Measurements from ENCODE around the gene HARS2.
A peak's percentile ranks its signal among the peaks of the same experiment; 100 is the strongest.
"Not testable (repeated sequence)": the region's sequence is repeated elsewhere in the genome, so short reads cannot be mapped to it uniquely, and the experiment has no call there.

Gene HARS2

GRCh38 chr5:140711794-140712193, 20.5 kb downstream of the HARS2 start:
- Histone ChIP-seq H3K9me3 (ENCODE audit: low read length) (no peaks in the 10 kb centered on the region), H4K20me1 (ENCODE audit: insufficient read depth, low read length) (no peaks in the 10 kb centered on the region), H3K4me2 (ENCODE audit: low read length) (peak overlapping the region; percentile 96; the same call in 1 of the 2 replicates), H2AFZ (ENCODE audit: low read length) (no peak overlapping the region), H3K9ac (ENCODE audit: low read length) (no peak overlapping the region), H3K27me3 (ENCODE audit: insufficient read depth, low read length) (no peaks in the 10 kb centered on the region), H3F3A (ENCODE audit: insufficient read depth, low read length) (no peaks in the 10 kb centered on the region), H3K4me1 (ENCODE audit: insufficient read depth, low read length, severe bottlenecking) (peaks cover 13% of the 10 kb centered on the region), H3K36me3 (ENCODE audit: insufficient read depth, low read length) (peaks cover 10% of the 10 kb centered on the region; the same call in 1 of the 2 replicates), H3K9me2 (ENCODE audit: low read depth, low read length) (no peaks in the 10 kb centered on the region), H3K79me2 (ENCODE audit: insufficient read depth, low read length) (no peaks in the 10 kb centered on the region), H3K27ac (ENCODE audit: low read depth, low read length, poor library complexity, severe bottlenecking) (no peak overlapping the region), H3K4me3 (ENCODE audit: low read depth, low read length, poor library complexity, severe bottlenecking) (no peak overlapping the region)
- no peak for TF ChIP-seq EZH2 (IDR thresholded peaks at IDR 0.05; ENCODE audit: borderline replicate concordance, low read length)
- TF ChIP-seq CTCF (IDR thresholded peaks at IDR 0.05; ENCODE audit: low read length), result no peak

- H4K20me1 ChIP-seq (ENCODE audit: insufficient read depth, low read length), result no peaks in the 10 kb centered on the region
- H3K9me3 ChIP-seq (ENCODE audit: low read length), result no peaks in the 10 kb centered on the region
- H3K27ac ChIP-seq (ENCODE audit: low read depth, low read length, poor library complexity, severe bottlenecking), result no peak overlapping the region
- H3K27me3 ChIP-seq (ENCODE audit: insufficient read depth, low read length), result no peaks in the 10 kb centered on the region
- H3K36me3 ChIP-seq (ENCODE audit: insufficient read depth, low read length), result no peaks in the 10 kb centered on the region
- no peak overlapping the region for H3K4me3 ChIP-seq (ENCODE audit: low read depth, low read length, poor library complexity, severe bottlenecking)
- H3K9me2 ChIP-seq (ENCODE audit: low read depth, low read length), result no peaks in the 10 kb centered on the region
- H3K9ac ChIP-seq (ENCODE audit: low read length), result no peak overlapping the region
- no peaks in the 10 kb centered on the region for H3F3A ChIP-seq (ENCODE audit: insufficient read depth, low read length)
- H2AFZ ChIP-seq (ENCODE audit: low read length), result no peak overlapping the region
- peaks cover 13% of the 10 kb centered on the region for H3K4me1 ChIP-seq (ENCODE audit: insufficient read depth, low read length, severe bottlenecking)
- no peaks in the 10 kb centered on the region for H3K79me2 ChIP-seq (ENCODE audit: insufficient read depth, low read length)
- TF ChIP-seq CTCF (IDR thresholded peaks at IDR 0.05; ENCODE audit: low read length) (no peak), EZH2 (IDR thresholded peaks at IDR 0.05; ENCODE audit: borderline replicate concordance, low read length) (no peak)
- no peak overlapping the region for H3K4me2 ChIP-seq (ENCODE audit: low read length)
Observed at GRCh38 chr5:140713562-140714094, 22.4 kb downstream of the HARS2 start.

- H3K36me3 ChIP-seq (ENCODE audit: insufficient read depth, low read length); H3K4me2 ChIP-seq (ENCODE audit: low read length); H4K20me1 ChIP-seq (ENCODE audit: insufficient read depth, low read length); H3K9me2 ChIP-seq (ENCODE audit: low read depth, low read length); H3K9me3 ChIP-seq (ENCODE audit: low read length); H3K9ac ChIP-seq (ENCODE audit: low read length); H3K79me2 ChIP-seq (ENCODE audit: insufficient read depth, low read length); H3K4me1 ChIP-seq (ENCODE audit: insufficient read depth, low read length, severe bottlenecking); H3K27ac ChIP-seq (ENCODE audit: low read depth, low read length, poor library complexity, severe bottlenecking); H3F3A ChIP-seq (ENCODE audit: insufficient read depth, low read length); H3K4me3 ChIP-seq (ENCODE audit: low read depth, low read length, poor library complexity, severe bottlenecking); H3K27me3 ChIP-seq (ENCODE audit: insufficient read depth, low read length); H2AFZ ChIP-seq (ENCODE audit: low read length): not testable (repeated sequence)
Observed at GRCh38 chr5:140716238-140716637, 25.0 kb downstream of the HARS2 start.

GRCh38 chr5:140718266-140718592, 27.0 kb downstream of the HARS2 start:
- Histone ChIP-seq H3K9me2 (ENCODE audit: low read depth, low read length) (no peaks in the 10 kb centered on the region), H3K27me3 (ENCODE audit: insufficient read depth, low read length) (no peaks in the 10 kb centered on the region), H3K4me2 (ENCODE audit: low read length) (no peak overlapping the region), H3F3A (ENCODE audit: insufficient read depth, low read length) (no peaks in the 10 kb centered on the region), H2AFZ (ENCODE audit: low read length) (no peak overlapping the region), H3K9me3 (ENCODE audit: low read length) (no peaks in the 10 kb centered on the region), H3K4me1 (ENCODE audit: insufficient read depth, low read length, severe bottlenecking) (no peaks in the 10 kb centered on the region), H4K20me1 (ENCODE audit: insufficient read depth, low read length) (no peaks in the 10 kb centered on the region), H3K9ac (ENCODE audit: low read length) (no peak overlapping the region), H3K36me3 (ENCODE audit: insufficient read depth, low read length) (no peaks in the 10 kb centered on the region), H3K79me2 (ENCODE audit: insufficient read depth, low read length) (no peaks in the 10 kb centered on the region), H3K27ac (ENCODE audit: low read depth, low read length, poor library complexity, severe bottlenecking) (no peak overlapping the region), H3K4me3 (ENCODE audit: low read depth, low read length, poor library complexity, severe bottlenecking) (no peak overlapping the region)
- TF ChIP-seq EZH2 (IDR thresholded peaks at IDR 0.05; ENCODE audit: borderline replicate concordance, low read length) (no peak), CTCF (IDR thresholded peaks at IDR 0.05; ENCODE audit: low read length) (no peak)

GRCh38 chr5:140720738-140721137, 29.5 kb downstream of the HARS2 start:
- H3K9me3 ChIP-seq (ENCODE audit: low read length); H3K9me2 ChIP-seq (ENCODE audit: low read depth, low read length); H2AFZ ChIP-seq (ENCODE audit: low read length); H3K4me2 ChIP-seq (ENCODE audit: low read length); H3K4me3 ChIP-seq (ENCODE audit: low read depth, low read length, poor library complexity, severe bottlenecking); H3K4me1 ChIP-seq (ENCODE audit: insufficient read depth, low read length, severe bottlenecking); H4K20me1 ChIP-seq (ENCODE audit: insufficient read depth, low read length); H3K27me3 ChIP-seq (ENCODE audit: insufficient read depth, low read length); H3K79me2 ChIP-seq (ENCODE audit: insufficient read depth, low read length); H3F3A ChIP-seq (ENCODE audit: insufficient read depth, low read length); H3K9ac ChIP-seq (ENCODE audit: low read length); H3K27ac ChIP-seq (ENCODE audit: low read depth, low read length, poor library complexity, severe bottlenecking); H3K36me3 ChIP-seq (ENCODE audit: insufficient read depth, low read length): not testable (repeated sequence)

Measured in OCI-LY1 (cell line).